Measurements from ENCODE around the gene CADM2. TPM values are rescaled to one million over a fixed set of nuclear protein-coding genes. Genes with fewer than 3 reads are reported as not detected.

CADM2 gene
- total RNA-seq, 1 experiment from 2014 or later: not detected

DNA sequence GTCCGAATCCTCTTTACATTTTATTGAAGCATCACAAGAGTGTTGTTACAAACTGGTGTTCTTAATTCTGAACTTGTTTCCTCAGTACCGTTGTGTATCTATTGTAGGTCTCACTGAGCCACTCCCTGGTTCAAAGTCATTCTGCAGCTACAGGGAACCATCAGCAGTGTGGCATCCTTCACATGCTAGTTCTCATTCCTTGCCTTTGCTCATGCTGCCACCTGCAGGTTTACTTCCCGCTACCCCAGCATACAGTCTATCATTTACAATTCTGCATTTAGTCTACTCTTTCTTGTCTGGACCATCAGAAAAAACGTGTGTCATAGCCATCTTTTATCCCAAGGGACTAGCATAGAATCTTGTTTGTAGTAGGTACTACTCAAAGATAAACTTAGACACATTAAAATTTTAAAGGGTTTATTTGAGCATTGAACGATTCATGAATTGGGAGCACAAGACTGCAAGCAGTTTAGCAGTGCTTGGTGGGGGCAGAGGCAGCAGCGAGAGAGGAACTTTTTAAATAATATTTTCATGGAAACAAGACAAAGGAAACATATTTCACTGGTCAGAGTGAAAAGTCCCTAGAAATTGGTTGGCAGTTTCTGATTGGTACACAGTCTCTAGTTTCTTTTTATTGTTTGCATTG, 402.1 kb downstream of the CADM2 start:
- CTCF ChIA-PET: interaction anchor here (0.6 to 1.7 kb wide), 10 partner anchors 8 to 57 kb away, joined by 3 to 4 read pairs (median 3); no protein-coding TSS in a partner anchor
- Mint-ChIP-seq H3K4me1 (ENCODE audit: insufficient read depth, unreplicated experiment) (no peaks in the 10 kb centered on the region), H3K27ac (ENCODE audit: low read depth, unreplicated experiment) (no peak overlapping the region), H3K9me3 (ENCODE audit: unreplicated experiment) (no peaks in the 10 kb centered on the region), H3K27me3 (ENCODE audit: insufficient read depth, unreplicated experiment) (peaks cover 34% of the 10 kb centered on the region), H3K36me3 (ENCODE audit: insufficient read depth, unreplicated experiment) (no peaks in the 10 kb centered on the region), H3K4me3 (ENCODE audit: unreplicated experiment) (no peak overlapping the region)
- intact Hi-C loops (cut with micrococcal nuclease): loop anchor here (1.0 to 10.0 kb wide), 4 partner anchors 57 to 813 kb away; no protein-coding TSS in a partner anchor
- peak; percentile 57 for DNase-seq (ENCODE audit: unreplicated experiment)
- no TSS peak for BruUV-seq (replicated peaks)
- POLR2A ChIA-PET: no interaction called here
- peak; percentile 49 for TF ChIP-seq CTCF (IDR thresholded peaks at IDR 0.05; ENCODE audit: unreplicated experiment)

- peaks cover 23% of the 10 kb centered on the region for H3K27me3 Mint-ChIP-seq (ENCODE audit: insufficient read depth, unreplicated experiment)
- ChIA-PET POLR2A (no interaction called here), CTCF (interaction anchor here (1.0 kb wide), 1 partner anchor 817 kb away, joined by 3 read pairs; no protein-coding TSS in a partner anchor)
- intact Hi-C loops (cut with micrococcal nuclease): loop anchor here (5.0 to 10.0 kb wide), 2 partner anchors 213 to 390 kb away; no protein-coding TSS in a partner anchor
- no peak for DNase-seq (ENCODE audit: unreplicated experiment)
- H3K9me3 Mint-ChIP-seq (ENCODE audit: unreplicated experiment): no peaks in the 10 kb centered on the region
- H3K27ac Mint-ChIP-seq (ENCODE audit: low read depth, unreplicated experiment): no peak overlapping the region
- no TSS peak for BruUV-seq (replicated peaks)
- H3K4me1 Mint-ChIP-seq (ENCODE audit: insufficient read depth, unreplicated experiment): no peaks in the 10 kb centered on the region
- no peaks in the 10 kb centered on the region for H3K36me3 Mint-ChIP-seq (ENCODE audit: insufficient read depth, unreplicated experiment)
- TF ChIP-seq CTCF (IDR thresholded peaks at IDR 0.05; ENCODE audit: unreplicated experiment): no peak
- no peak overlapping the region for H3K4me3 Mint-ChIP-seq (ENCODE audit: unreplicated experiment)
Measured at GRCh38 chr3:85364296-85364909, 405.6 kb downstream of the CADM2 start.

GRCh38 chr3:85370341-85370740, 411.6 kb downstream of the CADM2 start:
- CTCF ChIA-PET: interaction anchor here (1.6 kb wide), 1 partner anchor 11 kb away, joined by 3 read pairs; no protein-coding TSS in a partner anchor
- H3K36me3 Mint-ChIP-seq (ENCODE audit: insufficient read depth, unreplicated experiment): no peaks in the 10 kb centered on the region
- H3K27ac Mint-ChIP-seq (ENCODE audit: low read depth, unreplicated experiment): no peak overlapping the region
- peaks cover 29% of the 10 kb centered on the region for H3K27me3 Mint-ChIP-seq (ENCODE audit: insufficient read depth, unreplicated experiment)
- H3K4me3 Mint-ChIP-seq (ENCODE audit: unreplicated experiment): no peak overlapping the region
- BruUV-seq (replicated peaks): no TSS peak
- intact Hi-C loops (cut with micrococcal nuclease): no loop called here
- no peaks in the 10 kb centered on the region for H3K9me3 Mint-ChIP-seq (ENCODE audit: unreplicated experiment)
- DNase-seq (ENCODE audit: unreplicated experiment): peak; percentile 12
- H3K4me1 Mint-ChIP-seq (ENCODE audit: insufficient read depth, unreplicated experiment): no peaks in the 10 kb centered on the region
- TF ChIP-seq CTCF (IDR thresholded peaks at IDR 0.05; ENCODE audit: unreplicated experiment): no peak
- POLR2A ChIA-PET: no interaction called here

DNA sequence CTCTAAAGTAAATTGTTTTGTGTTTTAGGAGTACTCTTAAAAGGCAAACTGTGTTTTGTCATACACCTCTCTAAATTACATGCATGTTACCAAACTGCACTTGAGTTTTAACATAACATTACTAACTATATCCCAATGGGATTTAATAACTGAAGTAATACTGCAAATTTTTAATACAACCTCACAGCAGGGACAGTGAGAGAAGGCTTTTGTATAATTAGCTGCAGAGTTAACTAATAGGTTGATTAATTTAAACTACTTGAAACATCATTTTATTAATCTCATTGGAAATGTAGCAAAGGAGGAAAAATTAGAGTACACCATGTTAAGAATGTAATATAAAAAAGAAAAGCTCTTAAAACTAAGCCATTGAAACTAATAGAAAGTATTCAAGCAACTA, 417.3 kb downstream of the CADM2 start:
- DNase-seq (ENCODE audit: unreplicated experiment): no peak
- Mint-ChIP-seq H3K27me3 (ENCODE audit: insufficient read depth, unreplicated experiment) (peaks cover 61% of the 10 kb centered on the region), H3K4me3 (ENCODE audit: unreplicated experiment) (no peak overlapping the region), H3K36me3 (ENCODE audit: insufficient read depth, unreplicated experiment) (no peaks in the 10 kb centered on the region), H3K27ac (ENCODE audit: low read depth, unreplicated experiment) (no peak overlapping the region), H3K4me1 (ENCODE audit: insufficient read depth, unreplicated experiment) (no peaks in the 10 kb centered on the region), H3K9me3 (ENCODE audit: unreplicated experiment) (no peaks in the 10 kb centered on the region)
- ChIA-PET POLR2A (no interaction called here), CTCF (no interaction called here)
- intact Hi-C loops (cut with micrococcal nuclease): no loop called here
- BruUV-seq (replicated peaks): no TSS peak
- no peak for TF ChIP-seq CTCF (IDR thresholded peaks at IDR 0.05; ENCODE audit: unreplicated experiment)

All from MCF 10A (cell line).